SK-N-SH (cell line): ENCODE data around the gene MAML3. TPM values are rescaled to one million over a fixed set of nuclear protein-coding genes. Genes with fewer than 3 reads are reported as not detected.

Experiments used
- CTCF ChIA-PET: fragments of 300-600, 350-600 bp; formaldehyde crosslinking; extraction: SDS; loops from one replicate; lab custom pipeline; 2021; lab: Yijun Ruan, JAX
- POLR2A ChIA-PET: fragments of 350-600 bp; sonication (Branson Sonifier 250); formaldehyde crosslinking; extraction: SDS; loops from one replicate; lab custom pipeline; 2020; ENCODE audit warnings: antibody characterized with exemption, inconsistent platforms; lab: Yijun Ruan, JAX
- DNase-seq: peaks from one replicate; pipeline ENCODE4 v3.0.0; 2012
- H2AFZ ChIP-seq: fragments of 200-600 bp; sonication (generic); 2 replicates; pipeline ENCODE4 v1.8.1; 2016; ENCODE audit warnings: antibody characterized with exemption, mild to moderate bottlenecking, low read depth
- H3F3A ChIP-seq: fragments of 200-600 bp; sonication (generic); replicated peaks from 2 replicates; pipeline ENCODE3; 2016; ENCODE audit warnings: antibody characterized with exemption, mild to moderate bottlenecking; ENCODE audit not compliant: insufficient read depth
- H3K27ac ChIP-seq, 2 experiments: fragments of 200-500 bp in 1 of 2; fragments of 200-600 bp in 1 of 2; sonication (Bioruptor generic) in 1 of 2; sonication (generic), shearing (Covaris generic) in 1 of 2; 2 replicates each; pipeline versions ENCODE4 v1.5.1 to v1.6.1; 2014 to 2016; ENCODE audit warnings: low read depth in 2 of 2, inconsistent platforms in 1 of 2, low read length in 1 of 2, mild to moderate bottlenecking in 1 of 2, mixed read lengths in 1 of 2
- H3K27me3 ChIP-seq: fragments of 200-600 bp; sonication (generic), shearing (Covaris generic); 2 replicates; pipeline ENCODE4 v1.6.1; 2016; ENCODE audit warnings: mixed run types; ENCODE audit not compliant: insufficient read depth
- H3K36me3 ChIP-seq, 2 experiments: fragments of 200-500 bp in 1 of 2; fragments of 200-600 bp in 1 of 2; sonication (Bioruptor generic) in 1 of 2; sonication (generic) in 1 of 2; replicated peaks in 1 of 2; 2 replicates each; pipeline versions ENCODE3 to v1.5.1; 2014 to 2016; ENCODE audit warnings: low read length in 1 of 2, mild to moderate bottlenecking in 1 of 2; ENCODE audit not compliant: insufficient read depth in 2 of 2, control insufficient read depth in 1 of 2
- H3K4me1 ChIP-seq, 2 experiments: fragments of 200-500 bp in 1 of 2; fragments of 200-600 bp in 1 of 2; sonication (Bioruptor generic) in 1 of 2; sonication (generic), shearing (Covaris generic) in 1 of 2; 2 replicates each; pipeline versions ENCODE4 v1.5.1 to v1.6.1; 2014 to 2016; ENCODE audit warnings: low read depth in 1 of 2, low read length in 1 of 2, mixed run types in 1 of 2; ENCODE audit not compliant: insufficient read depth in 2 of 2, control insufficient read depth in 1 of 2
- H3K4me2 ChIP-seq: fragments of 200-600 bp; sonication (generic), shearing (Covaris generic); 2 replicates; pipeline ENCODE4 v1.6.1; 2017; ENCODE audit warnings: mixed run types
- H3K4me3 ChIP-seq, 2 experiments: fragments of 200-500 bp in 1 of 2; fragments of 200-600 bp in 1 of 2; sonication (Bioruptor generic) in 1 of 2; sonication (generic), shearing (Covaris generic) in 1 of 2; 2 replicates each; pipeline versions ENCODE4 v1.5.1 to v1.8.1; 2014 to 2016; ENCODE audit warnings: low read depth in 2 of 2, inconsistent platforms in 1 of 2, low read length in 1 of 2, mild to moderate bottlenecking in 1 of 2, mixed read lengths in 1 of 2, moderate library complexity in 1 of 2
- H3K79me2 ChIP-seq: fragments of 200-600 bp; sonication (generic); 2 replicates; pipeline ENCODE4 v1.8.1; 2017; ENCODE audit warnings: mild to moderate bottlenecking; ENCODE audit not compliant: insufficient read depth
- H3K9ac ChIP-seq: fragments of 200-600 bp; sonication (generic); 2 replicates; pipeline ENCODE4 v1.6.1; 2017; ENCODE audit warnings: mixed run types
- H3K9me2 ChIP-seq: fragments of 200-600 bp; sonication (generic); 2 replicates; pipeline ENCODE4 v1.6.1; 2017; ENCODE audit warnings: mixed run types
- H3K9me3 ChIP-seq: fragments of 200-600 bp; sonication (generic); 2 replicates; pipeline ENCODE4 v1.6.1; 2017; ENCODE audit warnings: mixed run types, mild to moderate bottlenecking, moderate library complexity
- H4K20me1 ChIP-seq: fragments of 200-600 bp; sonication (generic); 2 replicates; pipeline ENCODE4 v1.6.1; 2017; ENCODE audit warnings: mild to moderate bottlenecking, mixed run types; ENCODE audit not compliant: insufficient read depth
- EP300 ChIP-seq, 2 experiments: IDR thresholded peaks; 2 replicates each; pipeline versions ENCODE4 v1.4.0 to v1.6.1; 2012; ENCODE audit warnings: borderline replicate concordance in 1 of 2, low read depth in 1 of 2, low read length in 1 of 2
- FOSL2 ChIP-seq: IDR thresholded peaks from 2 replicates; pipeline ENCODE4 v1.4.0; 2012; ENCODE audit warnings: low read depth, mild to moderate bottlenecking, moderate library complexity, borderline replicate concordance
- FOXM1 ChIP-seq: IDR thresholded peaks from 2 replicates; pipeline ENCODE4 v1.4.0; 2012; ENCODE audit warnings: low read depth, mild to moderate bottlenecking
- GABPA ChIP-seq: IDR thresholded peaks from 2 replicates; pipeline ENCODE4 v1.4.0; 2012; ENCODE audit warnings: low read depth, mild to moderate bottlenecking
- GATA2 ChIP-seq: sonication (generic); formaldehyde crosslinking; IDR thresholded peaks from 2 replicates; pipeline ENCODE4 v1.5.0; 2020; ENCODE audit warnings: mild to moderate bottlenecking, missing genetic modification reagents
- JUND ChIP-seq: IDR thresholded peaks from 2 replicates; pipeline ENCODE4 v1.4.0; 2012
- MXI1 ChIP-seq: IDR thresholded peaks from 2 replicates; pipeline ENCODE4 v1.6.1; 2012; ENCODE audit warnings: mild to moderate bottlenecking, low read depth, low read length, improper control_type of control experiment
- RFX5 ChIP-seq: IDR thresholded peaks from 2 replicates; pipeline ENCODE4 v1.6.1; 2012; ENCODE audit warnings: mild to moderate bottlenecking, improper control_type of control experiment, low read length
- RXRA ChIP-seq: IDR thresholded peaks from 2 replicates; pipeline ENCODE4 v1.4.0; 2012; ENCODE audit warnings: low read depth, mild to moderate bottlenecking, borderline replicate concordance
- SIN3A ChIP-seq: IDR thresholded peaks from 2 replicates; pipeline ENCODE4 v1.6.1; 2012; ENCODE audit warnings: low read depth, mild to moderate bottlenecking, low read length, moderate library complexity, borderline replicate concordance
- SMC3 ChIP-seq: IDR thresholded peaks from 2 replicates; pipeline ENCODE4 v1.6.1; 2012; ENCODE audit warnings: low read depth, low read length, improper control_type of control experiment
- TCF12 ChIP-seq: IDR thresholded peaks from 2 replicates; pipeline ENCODE4 v1.4.0; 2012
- TEAD4 ChIP-seq: IDR thresholded peaks from 2 replicates; pipeline ENCODE4 v1.4.0; 2012; ENCODE audit warnings: mild to moderate bottlenecking, borderline replicate concordance; ENCODE audit not compliant: insufficient read depth
- WGBS: methylation state at CpG from one replicate; pipeline ENCODE4 v1.1.6; 2017; ENCODE audit warnings: low lambda C conversion rate; 5-methylcytosine and 5-hydroxymethylcytosine counted together
- polyA plus RNA-seq, 3 experiments: library from polyadenylated mRNA; depleted of rRNA; stranded (reverse); fragments of >200 nt; gene quantifications; 2 replicates each; pipeline ENCODE4 v1.2.3, GENCODE V29; 2012
- TF ChIP-seq, protein P1 (sequence below): IDR thresholded peaks from 2 replicates; pipeline ENCODE4 v1.4.0; 2012; ENCODE audit warnings: low read depth, borderline replicate concordance
- TF ChIP-seq, protein P2 (sequence below): fragments of 150-350 bp; IDR thresholded peaks from 2 replicates; pipeline ENCODE4 v1.6.1; 2016; ENCODE audit warnings: mild to moderate bottlenecking, low read depth, low read length
- TF ChIP-seq, protein P3 (sequence below): IDR thresholded peaks from 2 replicates; pipeline ENCODE4; 2012

MAML3 gene
- polyA plus RNA-seq, 1 of the 3 experiments (the other 2 are of a cell fraction) = 5.3 TPM

DNA sequence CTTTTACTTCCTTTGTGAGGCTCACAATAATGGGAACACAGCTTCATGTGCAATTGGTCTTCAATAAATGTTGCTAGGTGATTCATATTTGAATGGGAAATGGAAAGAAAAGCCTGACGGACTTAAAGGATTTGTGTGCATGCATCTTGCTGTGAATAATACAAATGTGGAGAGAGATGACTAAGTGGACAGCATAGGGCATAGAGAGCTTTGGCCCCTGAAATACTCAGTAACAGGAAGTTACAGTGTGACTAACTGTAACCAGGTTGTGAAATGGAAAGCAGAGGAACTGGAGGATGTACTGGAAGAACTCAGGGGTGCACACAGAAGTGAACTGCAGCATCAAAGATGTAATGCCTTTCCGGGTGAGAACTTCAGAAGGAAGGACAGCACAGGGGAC lies 281.7 kb downstream of the MAML3 start (continued):
- peak; percentile 26; the same call in 1 of the 2 replicates for TF ChIP-seq RXRA
- no peak for TF ChIP-seq RFX5
- TF ChIP-seq GABPA = no peak
- TF ChIP-seq, protein P1, sequence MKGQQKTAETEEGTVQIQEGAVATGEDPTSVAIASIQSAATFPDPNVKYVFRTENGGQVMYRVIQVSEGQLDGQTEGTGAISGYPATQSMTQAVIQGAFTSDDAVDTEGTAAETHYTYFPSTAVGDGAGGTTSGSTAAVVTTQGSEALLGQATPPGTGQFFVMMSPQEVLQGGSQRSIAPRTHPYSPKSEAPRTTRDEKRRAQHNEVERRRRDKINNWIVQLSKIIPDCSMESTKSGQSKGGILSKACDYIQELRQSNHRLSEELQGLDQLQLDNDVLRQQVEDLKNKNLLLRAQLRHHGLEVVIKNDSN = no peak
- TF ChIP-seq SIN3A = no peak
- TF ChIP-seq SMC3 = no peak
- no peak for TF ChIP-seq GATA2 (CRISPR knock-in tag)
- TF ChIP-seq FOXM1 = no peak
- TF ChIP-seq TCF12 = peak; percentile 75
- no peak for TF ChIP-seq TEAD4
- TF ChIP-seq MXI1 = no peak

DNA sequence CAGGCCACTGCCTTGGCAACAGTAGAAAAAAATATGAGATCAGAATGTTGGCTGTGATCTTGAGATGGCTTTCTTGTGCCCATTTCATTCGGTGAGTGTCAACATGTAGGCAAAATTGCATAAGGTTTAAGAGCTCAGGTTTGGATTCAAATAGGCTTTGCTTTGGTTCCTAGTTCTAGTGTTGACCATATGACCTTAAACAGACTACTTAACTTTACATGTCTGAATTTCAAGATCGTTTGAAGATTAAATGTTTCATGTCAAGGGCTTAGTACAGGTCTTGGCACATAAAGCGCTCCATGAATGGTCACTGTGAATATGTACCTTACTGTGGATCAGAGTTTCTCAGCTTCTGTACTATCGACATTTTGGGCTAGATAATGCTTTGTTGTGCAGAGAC lies 284.2 kb downstream of the MAML3 start:
- TF ChIP-seq RFX5 (no peak), SMC3 (no peak), JUND (no peak), EP300 (IDR thresholded peaks at IDR 0.05; ENCODE audit: borderline replicate concordance in 1 of 2, low read depth in 1 of 2, low read length in 1 of 2) (no peak), FOSL2 (no peak), GABPA (no peak)
- TF ChIP-seq, protein P2, sequence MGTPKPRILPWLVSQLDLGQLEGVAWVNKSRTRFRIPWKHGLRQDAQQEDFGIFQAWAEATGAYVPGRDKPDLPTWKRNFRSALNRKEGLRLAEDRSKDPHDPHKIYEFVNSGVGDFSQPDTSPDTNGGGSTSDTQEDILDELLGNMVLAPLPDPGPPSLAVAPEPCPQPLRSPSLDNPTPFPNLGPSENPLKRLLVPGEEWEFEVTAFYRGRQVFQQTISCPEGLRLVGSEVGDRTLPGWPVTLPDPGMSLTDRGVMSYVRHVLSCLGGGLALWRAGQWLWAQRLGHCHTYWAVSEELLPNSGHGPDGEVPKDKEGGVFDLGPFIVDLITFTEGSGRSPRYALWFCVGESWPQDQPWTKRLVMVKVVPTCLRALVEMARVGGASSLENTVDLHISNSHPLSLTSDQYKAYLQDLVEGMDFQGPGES = no peak
- TF ChIP-seq, protein P3, sequence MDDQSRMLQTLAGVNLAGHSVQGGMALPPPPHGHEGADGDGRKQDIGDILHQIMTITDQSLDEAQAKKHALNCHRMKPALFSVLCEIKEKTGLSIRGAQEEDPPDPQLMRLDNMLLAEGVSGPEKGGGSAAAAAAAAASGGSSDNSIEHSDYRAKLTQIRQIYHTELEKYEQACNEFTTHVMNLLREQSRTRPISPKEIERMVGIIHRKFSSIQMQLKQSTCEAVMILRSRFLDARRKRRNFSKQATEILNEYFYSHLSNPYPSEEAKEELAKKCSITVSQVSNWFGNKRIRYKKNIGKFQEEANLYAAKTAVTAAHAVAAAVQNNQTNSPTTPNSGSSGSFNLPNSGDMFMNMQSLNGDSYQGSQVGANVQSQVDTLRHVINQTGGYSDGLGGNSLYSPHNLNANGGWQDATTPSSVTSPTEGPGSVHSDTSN = no peak
- Histone ChIP-seq H3K9me3 (no peaks in the 10 kb centered on the region), H3K79me2 (no peaks in the 10 kb centered on the region; the same call in 1 of the 2 replicates), H4K20me1 (no peaks in the 10 kb centered on the region), H3K9me2 (no peaks in the 10 kb centered on the region), H3K36me3 (peaks cover 0 to 3% of the 10 kb centered on the region in 2 experiments), H3K4me3 (no peak overlapping the region), H2AFZ (no peak overlapping the region), H3K4me1 (peaks cover 9 to 25% of the 10 kb centered on the region in 2 experiments), H3K27me3 (no peaks in the 10 kb centered on the region), H3F3A (peaks cover 14% of the 10 kb centered on the region), H3K9ac (no peak overlapping the region), H3K27ac (peak overlapping the region in 1 of 2 experiments; percentile 99; a peak in 2 of 4 replicates), H3K4me2 (no peak overlapping the region)
- no peak for DNase-seq
- WGBS = 92% methylated on average over 4 of the region's 4 CpGs
- ChIA-PET CTCF (interaction anchor here (1.0 to 2.3 kb wide), 3 partner anchors 72 to 135 kb away, joined by 3 to 9 read pairs (median 4); no protein-coding TSS in a partner anchor), POLR2A (interaction anchor here (0.9 kb wide), 1 partner anchor 28 kb away, joined by 3 read pairs; no protein-coding TSS in a partner anchor)
